ENCODE results near the gene THPO. TPM values are rescaled to one million over a fixed set of nuclear protein-coding genes. Genes with fewer than 3 reads are reported as not detected.

THPO gene
- total RNA-seq, 1 donor from 2014 or later = not detected

DNA sequence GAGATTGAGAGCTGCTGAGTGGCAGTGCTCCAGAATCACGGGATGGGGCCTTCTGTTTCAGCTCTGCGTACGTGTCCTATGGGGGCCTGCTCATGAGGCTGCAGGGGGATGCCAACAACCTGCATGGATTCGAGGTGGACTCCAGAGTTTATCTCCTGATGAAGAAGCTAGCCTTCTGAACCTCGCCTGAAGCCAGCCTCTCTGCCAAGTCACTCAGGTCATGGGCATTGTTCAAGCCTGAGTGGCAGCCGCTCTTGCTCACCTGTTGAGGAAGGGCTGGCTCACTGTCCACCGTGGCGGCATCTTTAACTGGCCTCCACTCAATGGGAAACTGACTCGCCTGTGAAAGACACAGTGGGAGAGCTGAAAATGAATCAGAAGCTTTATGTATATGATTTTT lies 9.9 kb downstream of the THPO start:
- TF ChIP-seq, protein P1, sequence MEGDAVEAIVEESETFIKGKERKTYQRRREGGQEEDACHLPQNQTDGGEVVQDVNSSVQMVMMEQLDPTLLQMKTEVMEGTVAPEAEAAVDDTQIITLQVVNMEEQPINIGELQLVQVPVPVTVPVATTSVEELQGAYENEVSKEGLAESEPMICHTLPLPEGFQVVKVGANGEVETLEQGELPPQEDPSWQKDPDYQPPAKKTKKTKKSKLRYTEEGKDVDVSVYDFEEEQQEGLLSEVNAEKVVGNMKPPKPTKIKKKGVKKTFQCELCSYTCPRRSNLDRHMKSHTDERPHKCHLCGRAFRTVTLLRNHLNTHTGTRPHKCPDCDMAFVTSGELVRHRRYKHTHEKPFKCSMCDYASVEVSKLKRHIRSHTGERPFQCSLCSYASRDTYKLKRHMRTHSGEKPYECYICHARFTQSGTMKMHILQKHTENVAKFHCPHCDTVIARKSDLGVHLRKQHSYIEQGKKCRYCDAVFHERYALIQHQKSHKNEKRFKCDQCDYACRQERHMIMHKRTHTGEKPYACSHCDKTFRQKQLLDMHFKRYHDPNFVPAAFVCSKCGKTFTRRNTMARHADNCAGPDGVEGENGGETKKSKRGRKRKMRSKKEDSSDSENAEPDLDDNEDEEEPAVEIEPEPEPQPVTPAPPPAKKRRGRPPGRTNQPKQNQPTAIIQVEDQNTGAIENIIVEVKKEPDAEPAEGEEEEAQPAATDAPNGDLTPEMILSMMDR (IDR thresholded peaks at IDR 0.05) = no peak
- no peak for DNase-seq (ENCODE audit: low spot score in 2 of 2)
- Histone ChIP-seq H3K36me3 (peaks cover 8 to 29% of the 10 kb centered on the region in 2 donors), H3K27me3 (no peaks in the 10 kb centered on the region), H3K27ac (peak overlapping the region; percentile 75 to 80), H3K9me3 (no peaks in the 10 kb centered on the region), H3K4me3 (no peak overlapping the region), H3K4me1 (peaks cover 19 to 28% of the 10 kb centered on the region in 2 donors)
- intact Hi-C loops (cut with DNase I) = loop anchor here (5.0 to 10.0 kb wide), 2 partner anchors 344 to 407 kb away; partner anchors contain the start of gene MAGEF1

DNA sequence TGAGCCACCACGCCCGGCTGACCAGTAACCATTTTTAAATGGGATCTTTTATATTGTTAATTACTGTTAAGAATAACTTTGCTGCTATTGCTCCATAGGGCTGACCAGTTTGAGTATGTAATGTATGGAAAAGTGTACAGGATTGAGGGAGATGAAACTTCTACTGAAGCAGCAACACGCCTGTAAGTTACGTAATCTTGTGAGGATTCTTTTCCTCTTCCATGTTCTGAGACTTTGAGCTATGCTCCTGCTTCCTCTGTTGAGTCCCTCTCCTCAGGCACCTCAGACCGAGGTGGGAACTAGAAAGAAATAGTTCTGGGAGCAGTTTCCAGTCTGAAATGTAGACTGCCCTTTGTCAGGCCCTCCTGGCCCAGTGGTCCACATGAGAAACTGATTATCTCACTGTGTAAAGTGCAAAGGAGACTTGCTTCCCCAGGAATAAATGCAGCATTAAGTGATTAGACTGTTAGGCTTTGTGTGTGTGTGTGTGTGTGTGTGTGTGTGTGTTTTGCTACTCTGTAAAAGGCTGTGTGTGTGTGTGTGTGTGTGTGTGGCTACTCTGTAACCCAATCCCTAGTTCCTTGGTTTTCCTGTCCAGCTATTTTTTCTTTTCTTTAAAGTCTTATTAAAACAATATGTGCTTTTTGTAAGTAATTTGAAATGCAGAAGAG lies 11.3 kb downstream of the THPO start:
- intact Hi-C loops (cut with DNase I) = loop anchor here (5.0 to 10.0 kb wide), 2 partner anchors 346 to 408 kb away; partner anchors contain the start of gene MAGEF1
- H3K9me3 ChIP-seq = no peaks in the 10 kb centered on the region
- peaks cover 8 to 29% of the 10 kb centered on the region in 2 donors for H3K36me3 ChIP-seq
- TF ChIP-seq, protein P1 (IDR thresholded peaks at IDR 0.05) = no peak
- H3K27ac ChIP-seq = no peak overlapping the region
- H3K27me3 ChIP-seq = no peaks in the 10 kb centered on the region
- no peak for DNase-seq (ENCODE audit: low spot score in 2 of 2)
- no peak overlapping the region for H3K4me3 ChIP-seq
- peaks cover 19 to 28% of the 10 kb centered on the region in 2 donors for H3K4me1 ChIP-seq

DNA sequence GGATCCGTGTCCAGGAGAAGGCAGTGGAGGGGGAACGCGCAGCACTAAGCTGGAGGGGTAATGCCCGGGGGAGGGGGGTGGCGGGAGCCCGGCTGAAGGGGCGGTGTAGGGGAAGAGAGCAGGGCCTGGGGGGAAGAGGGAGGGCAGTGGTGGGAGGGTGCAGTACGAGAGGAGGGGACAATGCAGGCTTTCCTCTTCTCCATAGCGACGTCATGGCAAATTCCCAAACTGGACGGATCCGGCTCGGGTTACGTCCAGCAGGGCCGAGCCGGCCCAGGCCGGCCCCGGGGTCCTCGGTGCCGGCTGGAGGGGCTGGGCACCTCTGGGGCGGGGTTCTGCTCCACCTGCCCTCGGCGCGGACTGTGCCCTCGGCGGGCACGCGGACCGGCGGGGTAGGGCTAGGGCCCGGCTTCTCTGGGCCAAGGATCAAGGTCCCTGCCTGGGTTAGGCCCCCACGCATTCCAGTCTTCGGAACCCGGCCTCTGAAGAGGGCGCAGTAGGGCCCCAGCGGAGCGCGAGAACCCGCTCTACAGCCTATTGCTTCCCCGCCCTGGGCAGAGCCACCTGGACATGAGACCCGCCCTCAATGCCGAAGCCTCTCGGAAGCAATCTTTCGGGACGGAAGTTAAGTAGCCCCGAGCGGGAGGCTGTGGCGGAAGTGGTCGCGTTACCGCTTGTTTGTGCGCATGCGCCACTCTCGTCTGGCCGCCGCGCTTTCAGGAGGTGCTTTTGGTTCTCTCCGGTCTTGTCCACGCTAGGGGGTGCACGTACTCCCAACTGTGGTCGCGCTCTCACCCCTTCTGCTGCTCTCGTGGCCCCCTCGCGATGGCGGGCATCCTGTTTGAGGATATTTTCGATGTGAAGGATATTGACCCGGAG lies 15.1 kb downstream of the THPO start:
- Histone ChIP-seq H3K27ac (peak overlapping the region; percentile 99 to 100), H3K27me3 (no peaks in the 10 kb centered on the region), H3K4me1 (peaks cover 5 to 15% of the 10 kb centered on the region in 2 donors), H3K36me3 (peaks cover 8 to 24% of the 10 kb centered on the region in 2 donors), H3K9me3 (no peaks in the 10 kb centered on the region), H3K4me3 (peak overlapping the region; percentile 64 to 78)
- DNase-seq (ENCODE audit: low spot score in 2 of 2) = peak; percentile 79 to 98
- TF ChIP-seq, protein P1 (IDR thresholded peaks at IDR 0.05) = peak in 2 of 3 experiments; percentile 56 to 68
- intact Hi-C loops (cut with DNase I) = loop anchor here (1.0 to 10.0 kb wide), 4 partner anchors 48 to 412 kb away; partner anchors contain the start of genes ABCC5 and ABCF3

DNA sequence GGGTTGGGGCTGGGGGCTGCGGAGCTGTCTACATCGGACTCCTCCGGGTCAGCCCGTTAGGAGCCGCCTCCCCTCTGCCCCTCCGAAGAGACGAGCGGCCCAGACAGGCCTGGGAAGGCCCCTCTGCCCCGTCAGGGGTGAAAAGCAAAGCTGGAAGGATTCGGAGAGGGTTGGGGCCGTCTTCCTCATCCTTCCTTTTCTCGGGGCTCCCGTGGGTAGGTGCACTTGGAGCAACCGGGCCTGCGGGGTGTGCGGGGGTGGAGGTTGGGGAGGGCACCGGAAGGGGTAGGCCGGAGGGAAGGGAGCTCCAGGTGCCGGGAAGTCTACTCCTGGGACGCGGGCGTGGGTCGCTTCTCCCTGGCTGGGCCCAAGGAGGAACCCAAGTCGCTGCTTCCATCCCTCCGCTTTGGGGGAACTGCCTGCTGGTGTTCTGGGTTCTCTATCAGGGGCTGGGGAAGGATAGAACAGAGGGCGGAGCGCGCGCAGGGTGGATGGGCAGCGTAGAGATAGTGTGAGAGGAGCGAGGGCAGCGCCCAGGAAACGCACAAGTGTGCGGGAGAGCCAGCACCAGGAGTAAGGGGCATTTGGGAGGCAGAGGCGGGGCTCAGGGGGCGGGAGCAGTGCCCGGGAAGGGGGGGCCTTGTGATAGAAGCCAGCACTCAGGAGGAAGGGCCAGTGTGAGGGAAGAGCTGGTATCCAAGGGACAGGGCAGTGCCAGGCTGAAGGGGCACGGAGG lies 15.9 kb downstream of the THPO start:
- peak; percentile 35 to 84 for DNase-seq (ENCODE audit: low spot score in 2 of 2)
- Histone ChIP-seq H3K9me3 (no peaks in the 10 kb centered on the region), H3K4me3 (peak overlapping the region; percentile 64 to 78), H3K4me1 (peaks cover 5 to 15% of the 10 kb centered on the region in 2 donors), H3K36me3 (peaks cover 8 to 25% of the 10 kb centered on the region in 2 donors), H3K27me3 (no peaks in the 10 kb centered on the region), H3K27ac (peak overlapping the region; percentile 99 to 100)
- intact Hi-C loops (cut with DNase I) = loop anchor here (1.0 to 10.0 kb wide), 6 partner anchors 27 to 413 kb away; partner anchors contain the start of genes ABCC5, ABCF3 and PSMD2
- TF ChIP-seq, protein P1 (IDR thresholded peaks at IDR 0.05) = no peak

DNA sequence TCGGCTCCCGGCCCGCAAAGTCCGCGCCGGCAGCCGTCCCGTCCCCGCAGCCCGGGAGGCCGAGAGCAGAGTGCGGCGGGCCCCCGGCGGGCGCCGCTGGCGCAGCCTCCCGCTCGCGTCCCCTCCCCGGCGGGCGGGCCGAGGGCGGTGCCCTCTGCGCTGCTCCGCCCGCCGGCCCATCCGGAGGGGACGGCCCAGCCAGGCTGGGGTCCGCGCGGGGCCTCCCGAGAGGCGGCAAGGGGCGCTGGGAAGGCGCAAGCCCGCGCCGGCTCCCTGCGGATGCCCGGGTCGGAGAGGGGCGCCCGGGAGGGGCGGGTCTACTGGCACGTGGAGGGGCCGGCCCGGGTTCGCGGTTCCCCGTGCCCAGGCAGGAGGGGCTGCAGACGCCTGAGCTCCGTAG lies 16.5 kb downstream of the THPO start, which contains the start of the genes CLCN2 and POLR2H:
TSS of gene CLCN2 (minus strand) at position 74 of the 400 bp plus-strand sequence. CDS start 126 bp downstream, outside the sequence.
TSS of gene POLR2H (plus strand) at position 179 of the 400 bp plus-strand sequence. CDS start 1,783 bp downstream, outside the sequence.
- Histone ChIP-seq H3K27ac (peak within 1 kb of the TSS; percentile 99 to 100), H3K27me3 (no peaks in the 10 kb centered on the region), H3K4me3 (peak within 1 kb of the TSS; percentile 64 to 78), H3K9me3 (no peaks in the 10 kb centered on the region), H3K36me3 (peaks cover 4 to 23% of the 10 kb centered on the region in 2 donors), H3K4me1 (peaks cover 5 to 15% of the 10 kb centered on the region in 2 donors)
- intact Hi-C loops (cut with DNase I) = loop anchor here (1.0 to 10.0 kb wide), 5 partner anchors 26 to 413 kb away; partner anchors contain the start of genes ABCC5, ABCF3 and PSMD2
- DNase-seq (ENCODE audit: low spot score in 2 of 2) = no peak
- TF ChIP-seq, protein P1 (IDR thresholded peaks at IDR 0.05) = no peak
